GM12865 (cell line): ENCODE results near the gene PLPPR3.

Experiments used
- DNase-seq: peaks from one replicate; pipeline ENCODE4 v3.0.0; 2010; ENCODE audit warnings: low read depth
- H3K4me3 ChIP-seq: 2 replicates; pipeline ENCODE4 v1.5.1; 2011; ENCODE audit warnings: mild to moderate bottlenecking, low read depth, low read length, control low read depth
- TF ChIP-seq, protein P1 (sequence below): IDR thresholded peaks from 2 replicates; pipeline ENCODE4 v1.5.1; 2011; ENCODE audit warnings: low read length, control low read depth, low read depth, inconsistent platforms; ENCODE audit not compliant: insufficient read depth; ENCODE audit errors: missing control alignments

The PLPPR3 gene

DNA sequence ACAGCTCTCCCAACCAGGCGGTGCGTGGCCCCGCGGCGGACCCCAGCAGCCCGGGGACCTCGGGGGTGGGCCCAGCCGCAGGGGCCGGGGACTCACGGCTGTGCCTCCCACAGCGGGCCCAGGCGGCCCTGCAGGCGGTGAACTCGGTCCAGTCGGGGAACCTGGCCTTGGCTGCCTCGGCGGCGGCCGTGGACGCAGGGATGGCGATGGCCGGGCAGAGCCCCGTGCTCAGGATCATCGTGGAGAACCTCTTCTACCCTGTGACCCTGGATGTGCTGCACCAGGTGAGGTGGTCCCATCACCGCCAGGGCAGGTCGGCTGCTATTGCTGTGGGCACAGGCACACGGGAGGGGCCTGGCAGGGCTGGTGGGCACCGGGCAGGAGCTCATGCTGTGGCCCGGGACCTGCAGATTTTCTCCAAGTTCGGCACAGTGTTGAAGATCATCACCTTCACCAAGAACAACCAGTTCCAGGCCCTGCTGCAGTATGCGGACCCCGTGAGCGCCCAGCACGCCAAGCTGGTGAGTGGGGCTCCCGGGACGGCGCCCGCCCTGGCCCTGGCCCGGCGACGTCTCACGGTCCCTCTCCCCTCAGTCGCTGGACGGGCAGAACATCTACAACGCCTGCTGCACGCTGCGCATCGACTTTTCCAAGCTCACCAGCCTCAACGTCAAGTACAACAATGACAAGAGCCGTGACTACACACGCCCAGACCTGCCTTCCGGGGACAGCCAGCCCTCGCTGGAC lies 17.2 kb downstream of the PLPPR3 start:
- DNase-seq = no peak
- H3K4me3 ChIP-seq = no peak overlapping the region
- TF ChIP-seq, protein P1, sequence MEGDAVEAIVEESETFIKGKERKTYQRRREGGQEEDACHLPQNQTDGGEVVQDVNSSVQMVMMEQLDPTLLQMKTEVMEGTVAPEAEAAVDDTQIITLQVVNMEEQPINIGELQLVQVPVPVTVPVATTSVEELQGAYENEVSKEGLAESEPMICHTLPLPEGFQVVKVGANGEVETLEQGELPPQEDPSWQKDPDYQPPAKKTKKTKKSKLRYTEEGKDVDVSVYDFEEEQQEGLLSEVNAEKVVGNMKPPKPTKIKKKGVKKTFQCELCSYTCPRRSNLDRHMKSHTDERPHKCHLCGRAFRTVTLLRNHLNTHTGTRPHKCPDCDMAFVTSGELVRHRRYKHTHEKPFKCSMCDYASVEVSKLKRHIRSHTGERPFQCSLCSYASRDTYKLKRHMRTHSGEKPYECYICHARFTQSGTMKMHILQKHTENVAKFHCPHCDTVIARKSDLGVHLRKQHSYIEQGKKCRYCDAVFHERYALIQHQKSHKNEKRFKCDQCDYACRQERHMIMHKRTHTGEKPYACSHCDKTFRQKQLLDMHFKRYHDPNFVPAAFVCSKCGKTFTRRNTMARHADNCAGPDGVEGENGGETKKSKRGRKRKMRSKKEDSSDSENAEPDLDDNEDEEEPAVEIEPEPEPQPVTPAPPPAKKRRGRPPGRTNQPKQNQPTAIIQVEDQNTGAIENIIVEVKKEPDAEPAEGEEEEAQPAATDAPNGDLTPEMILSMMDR = no peak

DNA sequence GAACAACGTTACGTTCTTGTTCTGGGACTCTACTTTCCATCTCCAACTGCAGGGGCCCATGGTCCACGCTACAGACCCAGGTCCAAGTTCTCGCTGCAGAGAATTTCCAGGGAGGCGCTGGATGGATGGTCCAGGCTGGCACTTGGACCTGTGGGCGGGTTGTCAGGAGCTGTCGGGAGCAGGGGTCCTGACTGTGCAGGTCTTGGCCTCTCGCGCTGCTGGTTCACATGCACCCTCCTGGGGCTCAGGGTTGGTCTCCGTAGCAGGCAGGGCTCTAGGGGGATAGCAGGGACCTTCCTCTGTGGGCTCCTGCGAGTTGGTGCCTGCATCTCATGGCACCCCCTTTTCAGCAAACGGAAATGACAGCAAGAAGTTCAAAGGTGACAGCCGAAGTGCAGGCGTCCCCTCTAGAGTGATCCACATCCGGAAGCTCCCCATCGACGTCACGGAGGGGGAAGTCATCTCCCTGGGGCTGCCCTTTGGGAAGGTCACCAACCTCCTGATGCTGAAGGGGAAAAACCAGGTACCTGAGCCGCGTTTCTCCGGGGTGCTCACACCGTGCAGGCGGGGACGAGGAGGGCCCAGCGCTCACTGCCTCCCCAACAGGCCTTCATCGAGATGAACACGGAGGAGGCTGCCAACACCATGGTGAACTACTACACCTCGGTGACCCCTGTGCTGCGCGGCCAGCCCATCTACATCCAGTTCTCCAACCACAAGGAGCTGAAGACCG lies 17.9 kb downstream of the PLPPR3 start:
- no peak overlapping the region for H3K4me3 ChIP-seq
- TF ChIP-seq, protein P1 = no peak
- DNase-seq = no peak

DNA sequence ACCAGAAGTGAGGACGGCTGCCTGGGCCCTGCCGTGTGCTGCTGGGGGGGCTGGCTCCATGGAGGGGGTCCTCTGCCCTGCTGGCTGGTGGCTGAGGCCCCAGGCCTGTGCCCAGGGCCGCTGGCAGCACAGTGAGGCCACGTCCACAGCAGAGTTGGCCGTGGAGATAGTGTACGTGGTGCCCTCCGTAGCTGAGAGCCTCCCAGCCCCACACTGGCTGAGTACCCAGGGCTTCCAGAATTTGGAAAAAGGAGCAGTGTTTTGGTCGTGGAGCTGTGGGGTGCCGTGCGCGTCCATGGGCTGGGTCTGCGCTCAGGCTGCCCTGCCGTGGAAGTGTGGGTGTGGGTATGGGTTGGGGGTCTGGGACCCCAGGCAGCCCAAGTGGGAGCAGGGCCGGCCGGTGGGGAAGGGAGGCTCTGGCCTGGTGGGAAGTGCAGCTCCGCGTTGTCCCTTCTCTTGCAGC lies 18.6 kb downstream of the PLPPR3 start:
- no peak for DNase-seq
- TF ChIP-seq, protein P1 = no peak
- H3K4me3 ChIP-seq = no peak overlapping the region

DNA sequence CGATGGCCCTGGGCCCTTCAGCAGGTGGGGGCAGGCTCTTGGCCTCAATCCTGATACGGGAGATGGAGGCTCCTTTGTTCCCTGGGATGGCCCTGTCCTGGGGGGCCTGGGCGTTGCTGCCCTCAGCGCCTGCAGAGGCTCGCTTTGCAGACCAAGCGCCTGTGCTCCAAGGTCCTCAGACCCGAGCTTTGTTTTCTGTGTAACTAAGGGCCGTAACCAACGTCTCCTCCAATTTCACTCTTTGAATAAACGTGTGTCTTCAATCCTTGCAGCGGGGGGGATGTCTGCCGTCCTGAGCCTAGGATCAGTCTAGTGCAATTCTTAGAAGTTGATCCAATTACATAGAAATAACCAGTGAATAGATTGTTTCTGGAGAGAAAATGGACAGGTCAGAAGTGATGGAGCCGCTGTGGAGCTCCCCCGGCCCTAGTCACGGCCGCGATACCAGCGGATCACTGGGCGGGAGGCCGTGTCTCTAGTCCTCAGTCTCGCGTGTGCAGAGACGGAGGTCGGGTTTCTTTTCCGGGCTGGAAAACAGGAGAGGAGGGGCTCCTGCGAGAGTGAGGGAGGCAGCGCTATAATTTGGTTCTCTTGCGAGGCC lies 19.2 kb downstream of the PLPPR3 start:
- DNase-seq = no peak
- TF ChIP-seq, protein P1 = no peak
- H3K4me3 ChIP-seq = no peak overlapping the region

DNA sequence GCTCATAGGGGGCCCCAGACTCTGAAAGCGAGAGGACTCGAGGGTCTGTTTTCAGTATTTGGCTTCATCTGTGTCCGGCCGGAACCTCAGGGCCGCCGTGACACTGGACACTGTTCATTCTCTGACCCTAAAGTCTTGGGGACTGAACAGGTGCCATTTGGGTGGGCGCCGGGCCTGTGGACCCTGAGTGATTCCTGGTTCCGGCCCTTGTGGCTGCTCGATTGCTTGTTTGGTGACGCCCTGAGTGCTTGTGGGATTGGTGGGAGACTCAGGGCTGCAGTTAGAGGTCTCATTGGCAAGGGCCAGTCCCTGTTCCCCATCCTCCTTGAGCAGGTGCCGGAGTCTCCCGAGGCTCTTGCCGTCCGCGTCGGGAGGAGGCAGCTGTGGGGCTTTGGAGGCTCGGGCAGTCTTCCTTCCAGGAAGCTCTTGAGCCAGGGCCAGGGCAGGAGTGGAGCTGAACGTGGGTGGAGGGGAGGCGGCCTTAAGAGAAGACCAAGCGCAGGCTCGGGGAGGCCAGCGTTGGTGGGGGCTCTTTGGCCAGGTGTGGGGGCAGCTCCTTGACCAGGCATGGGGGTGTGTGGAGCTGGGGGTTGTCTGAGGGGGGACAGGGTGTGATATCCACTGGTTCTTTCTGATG lies 19.8 kb downstream of the PLPPR3 start:
- TF ChIP-seq, protein P1 = no peak
- H3K4me3 ChIP-seq = no peak overlapping the region
- DNase-seq = no peak

DNA sequence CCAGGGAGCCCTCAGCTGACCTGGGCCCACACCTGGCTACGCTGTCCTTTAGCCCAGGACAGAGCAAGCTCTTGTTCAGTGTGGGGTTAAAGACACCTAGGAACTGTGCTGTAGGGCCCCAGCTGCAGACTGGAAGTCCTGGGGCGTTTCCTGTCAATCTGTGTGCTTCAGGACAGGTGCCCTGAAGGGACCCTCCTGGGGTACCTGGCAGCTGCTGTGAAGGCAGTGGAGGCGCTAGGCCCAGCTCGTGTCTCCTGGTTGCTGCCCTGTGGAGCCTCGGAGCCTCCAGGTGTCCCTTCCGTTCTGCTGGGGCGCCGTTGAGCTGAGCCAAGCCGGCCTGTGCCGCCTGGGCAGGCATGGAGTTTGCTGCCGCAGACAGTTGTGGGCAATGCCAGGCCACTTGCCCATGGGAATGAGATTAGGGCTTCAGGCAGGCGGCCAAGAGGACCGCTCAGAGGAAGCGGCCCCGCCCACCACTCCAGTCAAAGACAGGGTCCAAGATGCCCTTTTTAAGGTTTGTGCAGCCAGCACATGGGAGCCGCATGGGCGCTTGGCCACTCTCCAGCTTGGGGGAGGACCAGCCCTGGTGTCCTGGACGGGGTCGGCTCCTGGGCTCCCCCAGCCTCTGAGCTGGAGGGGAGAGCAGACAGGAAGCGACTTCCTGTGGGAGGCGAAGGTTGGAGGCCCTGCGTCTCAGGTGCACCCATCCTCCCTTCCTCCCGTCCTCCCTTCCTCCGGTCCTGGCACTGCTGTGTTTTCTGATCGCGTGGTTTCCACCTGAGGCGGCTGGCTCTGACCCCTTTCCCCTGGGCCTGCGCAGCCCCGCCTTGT lies 20.5 kb downstream of the PLPPR3 start:
- no peak overlapping the region for H3K4me3 ChIP-seq
- TF ChIP-seq, protein P1 = no peak
- DNase-seq = no peak
